ENCODE results near the gene ACE2.
"Not testable (repeated sequence)": the region's sequence is repeated elsewhere in the genome, so short reads cannot be mapped to it uniquely, and the experiment has no call there.

The ACE2 gene

GRCh38 chrX:15600745-15601144 lies at the start of gene ACE2:
Gene ACE2, minus strand, starts transcription at chrX:15600960. Its CDS starts 49 bp downstream, at chrX:15600911.
- no peak for DNase-seq (ENCODE audit: low spot score)

DNA sequence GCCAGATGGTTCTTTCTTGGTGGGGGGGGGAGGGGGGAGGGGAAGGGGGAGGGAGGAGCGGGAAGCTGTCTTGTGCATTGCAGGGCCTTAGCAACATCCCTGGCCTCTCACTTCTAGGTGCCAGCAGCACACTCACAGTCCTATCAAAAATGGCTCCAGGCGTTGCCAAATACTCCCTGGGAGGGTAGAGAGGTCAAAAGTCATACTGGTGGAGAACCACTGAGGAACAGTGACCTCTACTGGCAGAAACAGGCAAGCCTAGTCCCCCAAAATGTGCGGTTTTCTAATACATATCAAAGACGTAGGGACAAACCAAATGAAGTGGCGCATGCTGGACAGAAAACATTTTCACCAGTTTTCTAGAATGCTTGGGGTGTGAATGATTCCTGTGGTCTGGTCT lies 46.8 kb upstream of the ACE2 start:
- DNase-seq (ENCODE audit: low spot score), result not testable (repeated sequence)

- no peak for DNase-seq (ENCODE audit: low spot score)
Measured at GRCh38 chrX:15646543-15646942, 45.8 kb upstream of the ACE2 start.

DNA sequence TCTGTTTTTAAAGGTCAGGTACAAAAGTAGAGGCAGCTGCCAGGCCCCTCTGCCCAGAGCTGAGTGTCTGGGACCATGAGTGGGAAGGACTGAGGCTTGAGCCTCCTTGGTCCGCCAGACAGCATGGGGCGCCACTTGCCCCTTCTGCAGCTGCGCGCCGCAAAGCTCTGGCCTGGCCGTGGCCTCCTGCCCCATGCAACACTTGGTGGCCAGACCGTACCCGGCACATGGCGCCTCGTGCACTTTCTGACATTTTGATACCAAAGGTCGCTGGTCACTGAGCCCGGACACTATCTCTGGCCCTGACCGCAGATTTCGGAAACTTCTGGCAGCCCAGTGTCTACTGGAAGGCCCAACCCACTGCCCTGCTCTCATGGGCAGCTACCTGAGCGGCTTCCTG lies 45.3 kb upstream of the ACE2 start:
- no peak for DNase-seq (ENCODE audit: low spot score)

DNA sequence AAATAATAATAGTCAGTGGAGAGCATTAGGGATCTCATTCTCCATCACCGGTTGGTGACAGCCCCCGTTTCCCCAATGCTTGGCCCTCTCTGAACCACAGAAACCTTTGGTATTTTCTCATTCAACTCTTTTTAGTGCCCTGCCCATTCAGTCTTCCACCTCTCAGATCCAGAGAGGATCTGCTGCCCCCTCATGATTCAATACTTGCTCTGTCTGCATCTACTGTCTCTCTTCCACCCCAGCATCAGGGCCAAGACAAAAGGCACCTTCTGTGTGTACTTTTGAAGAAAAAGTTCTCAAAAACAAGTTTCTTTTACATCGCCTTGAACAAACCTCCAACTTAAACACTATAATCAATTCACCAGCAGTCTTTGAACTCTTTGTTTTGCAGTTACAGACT lies 44.5 kb upstream of the ACE2 start:
- DNase-seq (ENCODE audit: low spot score), result no peak

- no peak for DNase-seq (ENCODE audit: low spot score)
Measured at GRCh38 chrX:15644560-15644872, 43.8 kb upstream of the ACE2 start.

DNA sequence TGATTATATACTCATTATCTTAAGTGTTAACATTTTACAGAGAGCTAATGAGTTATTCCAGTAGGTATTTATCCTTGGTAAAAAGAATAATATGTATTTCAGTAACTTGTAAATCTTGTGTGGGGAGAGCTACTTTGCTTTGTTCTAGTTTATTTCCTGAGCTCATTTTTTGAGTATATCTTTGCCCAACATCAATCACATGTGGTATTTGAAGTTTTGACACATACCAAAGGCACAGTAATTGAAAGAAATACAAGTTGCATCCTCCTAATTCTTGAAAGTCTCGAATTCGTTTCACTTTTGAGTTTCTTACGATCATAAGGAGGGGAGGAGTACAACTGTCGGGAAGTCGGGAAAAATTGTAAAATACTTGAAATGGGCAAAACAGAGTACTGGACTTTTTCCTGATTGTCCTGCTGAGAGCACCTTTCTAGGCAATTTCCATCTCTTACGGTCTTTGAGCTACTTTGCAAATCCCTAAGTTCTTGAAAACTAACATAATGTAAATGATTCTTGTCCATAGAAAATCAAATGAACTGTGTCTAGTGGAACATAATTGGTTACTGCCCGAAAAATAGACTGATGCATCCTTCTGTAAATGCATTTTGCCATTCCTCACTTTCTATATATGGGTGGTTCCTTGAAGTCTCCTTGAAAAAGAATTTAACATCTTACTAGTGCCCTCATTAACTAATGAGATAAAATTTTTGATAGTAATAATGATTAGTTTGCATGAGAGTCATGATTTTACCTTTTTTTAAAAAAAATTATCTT lies 43.2 kb upstream of the ACE2 start:
- no peak for DNase-seq (ENCODE audit: low spot score)

- DNase-seq (ENCODE audit: low spot score), result no peak
Measured at GRCh38 chrX:15631637-15632036, 30.9 kb upstream of the ACE2 start.

DNA sequence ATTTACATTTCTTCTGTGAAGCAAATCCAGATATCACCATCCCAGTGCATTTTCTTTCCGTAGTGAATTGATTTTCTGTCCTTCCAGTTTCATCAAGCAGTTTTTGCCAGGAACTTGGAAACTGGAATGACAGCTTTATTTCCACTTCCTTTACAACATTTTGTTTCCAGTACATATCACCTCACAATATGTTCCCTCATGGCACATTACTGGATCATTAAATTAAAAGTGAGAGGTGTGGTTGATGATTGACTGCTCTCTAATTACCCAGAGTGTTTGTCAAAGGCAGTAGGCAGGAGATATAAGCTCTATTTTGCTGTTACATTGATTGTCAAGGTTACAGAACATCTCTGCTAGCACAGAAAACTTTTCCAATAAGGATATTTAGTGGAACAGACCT lies 22.3 kb upstream of the ACE2 start:
- DNase-seq (ENCODE audit: low spot score), result no peak

DNA sequence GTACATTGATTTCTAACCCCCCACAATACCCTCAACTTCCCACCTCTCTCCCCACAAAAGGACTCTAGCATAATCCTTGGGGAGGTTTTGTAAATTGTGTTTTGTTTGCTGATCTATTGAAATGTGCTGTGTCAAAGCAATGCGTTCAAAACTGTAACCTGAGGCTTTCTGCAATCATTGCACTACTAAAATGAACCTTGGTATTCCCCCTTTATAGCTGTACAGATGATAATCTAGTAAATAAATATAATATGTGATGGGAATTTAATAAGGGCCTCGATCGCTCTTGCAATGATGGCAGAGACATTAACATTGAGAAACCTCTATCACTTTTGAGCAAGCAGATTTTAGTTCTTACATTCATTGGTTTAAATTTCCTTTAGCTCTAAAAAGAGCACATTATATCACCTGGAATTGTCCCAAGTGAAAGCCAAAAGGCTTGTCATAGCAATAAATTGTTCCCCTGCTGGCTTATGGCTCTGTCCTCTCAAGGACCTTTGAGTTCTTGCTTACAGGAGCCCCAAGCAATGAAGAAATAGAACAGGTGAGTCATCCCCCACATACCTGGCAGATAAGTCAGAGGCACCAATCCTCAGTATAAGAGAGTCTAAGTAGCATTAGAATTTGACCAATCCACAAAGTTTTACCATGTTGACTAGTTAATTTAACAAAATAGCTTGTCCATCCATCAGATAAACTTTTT lies 18.4 kb upstream of the ACE2 start:
- no peak for DNase-seq (ENCODE audit: low spot score)

DNA sequence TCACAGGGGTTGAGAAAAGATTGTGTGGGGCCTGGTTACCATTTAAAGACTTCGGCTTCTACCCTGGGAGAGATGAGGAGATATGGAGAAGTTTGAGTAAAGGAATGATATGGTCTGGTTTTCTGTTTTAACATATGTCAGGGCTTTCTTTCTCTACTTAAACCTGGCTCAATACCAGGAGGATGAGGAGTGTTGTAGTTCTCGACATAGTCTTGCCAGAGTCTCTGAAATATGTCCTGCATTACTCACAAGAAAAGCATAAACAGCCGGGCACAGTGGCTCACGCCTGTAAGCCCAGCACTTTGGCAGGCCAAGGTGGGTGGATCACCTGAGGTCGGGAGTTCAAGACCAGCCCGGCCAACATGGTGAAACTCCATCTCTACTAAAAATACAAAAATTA lies 16.4 kb upstream of the ACE2 start:
- DNase-seq (ENCODE audit: low spot score), result no peak

DNA sequence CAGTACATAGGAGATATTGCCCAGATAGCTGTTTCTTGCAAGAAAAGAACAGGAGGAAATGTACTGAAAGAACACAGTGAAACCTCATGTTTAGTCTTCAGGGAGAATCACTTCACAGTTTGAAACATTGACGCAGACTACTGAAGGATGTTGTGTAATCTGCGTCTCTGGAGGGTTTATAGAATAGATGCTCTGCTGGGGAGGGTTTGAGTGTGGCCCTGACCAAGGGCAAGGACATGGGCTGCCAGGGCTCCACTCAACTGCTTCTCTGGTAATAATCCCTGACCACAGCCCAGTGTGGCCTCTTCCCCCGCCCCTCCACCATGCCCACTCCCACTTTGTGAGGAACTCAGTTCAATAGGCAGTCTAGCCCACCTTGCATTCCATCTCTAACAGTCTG lies 15.8 kb upstream of the ACE2 start:
- DNase-seq (ENCODE audit: low spot score), result no peak

GRCh38 chrX:15607067-15607466 lies 6.3 kb upstream of the ACE2 start:
- DNase-seq (ENCODE audit: low spot score), result no peak

DNA sequence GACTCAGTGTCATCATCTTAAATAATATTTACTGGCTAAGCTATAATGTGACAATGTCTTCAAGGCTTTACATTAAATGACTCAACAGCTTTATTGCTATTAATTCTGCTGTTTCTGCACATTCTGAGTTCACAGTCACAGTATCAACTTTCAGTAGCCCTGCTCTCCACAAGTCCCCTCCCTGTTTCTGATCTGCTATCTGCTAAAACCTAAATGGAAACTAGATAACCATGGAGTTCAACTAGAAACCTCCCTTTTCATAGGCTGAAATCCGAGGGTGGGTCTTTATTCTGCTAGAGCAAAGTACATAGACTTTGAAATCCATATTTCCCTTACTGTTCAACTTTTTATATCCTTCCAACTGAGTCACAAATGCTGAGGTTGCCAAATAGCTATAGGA lies 5.4 kb upstream of the ACE2 start:
- no peak for DNase-seq (ENCODE audit: low spot score)

GRCh38 chrX:15605226-15605625 lies 4.5 kb upstream of the ACE2 start:
- no peak for DNase-seq (ENCODE audit: low spot score)

- DNase-seq (ENCODE audit: low spot score), result no peak
Measured at GRCh38 chrX:15602761-15603160, 2.0 kb upstream of the ACE2 start.

- DNase-seq (ENCODE audit: low spot score), result no peak
Measured at GRCh38 chrX:15601932-15602331, 1.2 kb upstream of the ACE2 start.

- DNase-seq (ENCODE audit: low spot score), result no peak
Measured at GRCh38 chrX:15600049-15600448, 711 bp downstream of the ACE2 start.

DNA sequence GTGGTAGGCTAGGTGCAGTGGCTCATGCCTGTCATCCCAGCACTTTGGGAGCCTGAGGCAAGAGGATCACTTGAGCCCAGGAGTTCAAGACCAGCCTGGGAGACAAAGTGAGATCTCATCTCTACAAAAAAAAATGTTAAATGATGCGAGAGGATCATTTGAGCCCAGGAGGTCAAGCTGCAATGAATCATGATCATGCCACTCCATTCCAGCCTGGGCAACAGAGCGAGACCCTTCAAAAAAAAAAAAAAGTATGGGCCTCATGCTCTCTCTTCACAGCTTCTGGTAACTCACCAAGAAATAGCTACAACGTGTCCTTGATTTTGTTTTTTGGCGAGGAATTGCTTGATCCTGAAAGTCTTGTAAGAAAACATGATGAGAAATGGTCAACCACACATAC lies 1.3 kb downstream of the ACE2 start:
- DNase-seq (ENCODE audit: low spot score), result no peak

- DNase-seq (ENCODE audit: low spot score), result no peak
Measured at GRCh38 chrX:15598026-15598425, 2.7 kb downstream of the ACE2 start.

GRCh38 chrX:15594371-15594770 lies 6.4 kb downstream of the ACE2 start:
- DNase-seq (ENCODE audit: low spot score), result no peak

DNA sequence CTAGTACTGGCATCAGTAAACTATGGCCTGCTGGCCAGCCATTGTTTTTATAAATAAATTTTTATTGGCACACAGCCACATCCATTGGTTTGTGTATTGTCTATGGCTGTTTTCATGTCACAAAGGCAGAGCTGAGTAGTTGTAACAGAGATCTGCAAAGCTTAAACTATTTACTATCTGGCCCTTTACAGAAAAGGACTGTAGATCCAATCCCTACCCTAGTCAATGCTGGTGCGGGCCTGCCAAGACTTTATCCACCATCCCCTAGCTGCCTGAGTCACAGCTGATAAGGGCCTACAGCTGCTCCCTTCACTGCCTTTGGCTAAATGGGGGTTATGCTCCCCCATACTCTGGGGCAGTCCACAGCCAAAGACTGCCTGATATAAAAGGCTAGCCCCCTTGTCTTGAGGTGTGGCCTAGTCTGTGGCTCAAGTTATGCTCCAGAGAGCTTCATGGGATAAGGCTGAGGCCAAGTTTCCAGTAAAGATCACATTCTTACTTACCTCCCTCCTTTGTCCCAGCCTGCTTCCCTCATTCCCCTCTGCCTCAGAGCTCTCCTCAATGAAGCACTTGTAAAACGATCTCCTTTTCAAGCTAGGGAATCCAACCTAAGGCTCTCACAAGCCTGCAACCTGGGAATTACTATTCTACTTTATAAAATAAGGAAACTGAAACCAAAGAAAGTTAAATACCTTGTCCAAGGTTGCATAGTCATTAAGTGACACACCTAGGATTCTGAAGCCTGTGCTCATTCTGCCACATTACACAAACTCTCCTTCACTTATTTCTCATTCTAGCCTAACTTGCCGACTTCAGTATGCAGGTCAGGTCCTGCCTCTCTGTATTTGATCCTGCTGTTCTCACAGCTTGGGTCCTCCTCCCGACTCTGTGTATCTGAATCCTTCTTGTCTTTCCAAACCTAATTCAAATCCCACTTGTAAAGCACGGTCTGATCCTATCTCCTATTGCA lies 20.7 kb downstream of the ACE2 start:
- DNase-seq (ENCODE audit: low spot score), result no peak

DNA sequence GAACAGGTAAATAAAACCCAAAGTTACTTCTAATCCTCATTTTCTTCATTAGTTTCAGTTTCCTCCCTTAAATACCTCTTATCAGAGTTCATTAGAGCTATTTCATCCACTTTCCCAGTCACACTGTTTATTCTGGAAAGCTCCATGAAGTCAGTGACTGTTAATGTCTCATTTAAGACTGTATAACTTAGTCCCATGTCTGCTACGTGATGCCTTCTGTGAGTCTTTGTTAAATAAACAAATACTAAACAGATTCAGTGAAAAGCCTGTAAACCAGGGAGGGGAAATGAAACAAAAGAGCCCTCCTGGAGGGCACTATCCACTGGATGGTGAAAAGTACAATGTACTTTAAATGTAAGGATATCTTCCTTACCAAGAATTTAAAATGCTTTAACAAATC lies 24.7 kb downstream of the ACE2 start:
- DNase-seq (ENCODE audit: low spot score), result no peak
